ENCODE measurements around the gene SHANK3. TPM values are rescaled to one million over a fixed set of nuclear protein-coding genes. Genes with fewer than 3 reads are reported as not detected.

The SHANK3 gene
- total RNA-seq, 4 donors from 2014 or later = 2.7 to 30.3 (median 6.3) TPM

- TF ChIP-seq CTCF (IDR thresholded peaks at IDR 0.05) = no peak
- TF ChIP-seq POLR2AphosphoS5 (IDR thresholded peaks at IDR 0.05) = no peak
- no peak for TF ChIP-seq POLR2A (IDR thresholded peaks at IDR 0.05)
- TF ChIP-seq EP300 (IDR thresholded peaks at IDR 0.05; ENCODE audit: low read depth) = no peak
- 80% methylated on average over 19 of the region's 19 CpGs; no CpG with 5 or more reads in 1 of the 2 donors for WGBS, 2 donors (ENCODE audit: low coverage in 1 of 2)
- Histone ChIP-seq H3K27ac (no peak overlapping the region), H3K36me3 (no peaks in the 10 kb centered on the region), H3K9me3 (no peaks in the 10 kb centered on the region), H3K4me3 (no peak overlapping the region), H3K4me1 (peaks cover 0 to 17% (median 8%) of the 10 kb centered on the region in 4 donors), H3K27me3 (no peaks in the 10 kb centered on the region)
- intact Hi-C loops (cut with DNase I; ENCODE audit: low total_unique reads) = no loop called here
- no peak for DNase-seq
- in situ Hi-C loops (cut with MboI; ENCODE audit: low pct_ligation_motif_present in 1 of 4, low pct_unique_long_range_greater_than_20kb in 1 of 4, low sequenced_read_pairs in 3 of 4) = no loop called here
These were observed 27.9 kb downstream of the SHANK3 start for GRCh38 chr22:50700387-50701075.

DNA sequence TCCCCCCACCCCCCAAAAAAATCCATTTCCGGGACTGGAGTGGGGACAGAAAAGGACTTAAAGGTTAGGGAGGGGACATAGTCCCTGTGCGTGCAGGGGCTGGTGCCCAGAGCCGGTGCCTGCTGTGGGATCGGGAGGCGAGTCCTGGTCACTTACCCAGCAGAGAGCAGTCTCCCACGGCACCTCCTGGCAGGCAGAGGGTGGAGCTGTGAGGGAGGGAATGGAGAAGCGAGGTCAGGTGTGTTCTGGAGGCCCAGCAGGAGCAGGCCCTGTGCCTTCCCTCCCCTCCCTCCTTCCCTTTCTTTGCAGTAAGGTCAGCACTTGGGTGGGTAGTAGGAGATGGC is 28.4 kb downstream of the SHANK3 start:
- H3K9me3 ChIP-seq = no peaks in the 10 kb centered on the region
- WGBS, 2 donors (ENCODE audit: low coverage in 1 of 2) = 60 to 67% methylated on average over 1 to 7 of the region's 7 CpGs
- H3K27me3 ChIP-seq = no peaks in the 10 kb centered on the region
- intact Hi-C loops (cut with DNase I; ENCODE audit: low total_unique reads) (no loop called here), in situ Hi-C loops (cut with MboI; ENCODE audit: low pct_ligation_motif_present in 1 of 4, low pct_unique_long_range_greater_than_20kb in 1 of 4, low sequenced_read_pairs in 3 of 4) (no loop called here)
- TF ChIP-seq POLR2A (IDR thresholded peaks at IDR 0.05) (no peak), CTCF (IDR thresholded peaks at IDR 0.05) (no peak), POLR2AphosphoS5 (IDR thresholded peaks at IDR 0.05) (no peak), EP300 (IDR thresholded peaks at IDR 0.05; ENCODE audit: low read depth) (no peak)
- no peaks in the 10 kb centered on the region for H3K36me3 ChIP-seq
- no peak overlapping the region for H3K27ac ChIP-seq
- no peak overlapping the region for H3K4me3 ChIP-seq
- no peak for DNase-seq
- H3K4me1 ChIP-seq = peaks cover 0 to 17% (median 8%) of the 10 kb centered on the region in 4 donors

- intact Hi-C loops (cut with DNase I; ENCODE audit: low total_unique reads) = no loop called here
- H3K27me3 ChIP-seq = no peaks in the 10 kb centered on the region
- no peaks in the 10 kb centered on the region for H3K36me3 ChIP-seq
- no peaks in the 10 kb centered on the region for H3K9me3 ChIP-seq
- no peak for DNase-seq
- TF ChIP-seq CTCF (IDR thresholded peaks at IDR 0.05) = no peak
- TF ChIP-seq EP300 (IDR thresholded peaks at IDR 0.05; ENCODE audit: low read depth) = no peak
- no peak for TF ChIP-seq POLR2A (IDR thresholded peaks at IDR 0.05)
- TF ChIP-seq POLR2AphosphoS5 (IDR thresholded peaks at IDR 0.05) = no peak
- in situ Hi-C loops (cut with MboI; ENCODE audit: low pct_ligation_motif_present in 1 of 4, low pct_unique_long_range_greater_than_20kb in 1 of 4, low sequenced_read_pairs in 3 of 4) = no loop called here
- no peak overlapping the region for H3K27ac ChIP-seq
- H3K4me3 ChIP-seq = no peak overlapping the region
- peaks cover 0 to 17% (median 8%) of the 10 kb centered on the region in 4 donors for H3K4me1 ChIP-seq
- WGBS, 2 donors (ENCODE audit: low coverage in 1 of 2) = 59 to 78% methylated on average over 5 to 11 of the region's 11 CpGs
These were observed 29.0 kb downstream of the SHANK3 start for GRCh38 chr22:50701428-50702154.

DNA sequence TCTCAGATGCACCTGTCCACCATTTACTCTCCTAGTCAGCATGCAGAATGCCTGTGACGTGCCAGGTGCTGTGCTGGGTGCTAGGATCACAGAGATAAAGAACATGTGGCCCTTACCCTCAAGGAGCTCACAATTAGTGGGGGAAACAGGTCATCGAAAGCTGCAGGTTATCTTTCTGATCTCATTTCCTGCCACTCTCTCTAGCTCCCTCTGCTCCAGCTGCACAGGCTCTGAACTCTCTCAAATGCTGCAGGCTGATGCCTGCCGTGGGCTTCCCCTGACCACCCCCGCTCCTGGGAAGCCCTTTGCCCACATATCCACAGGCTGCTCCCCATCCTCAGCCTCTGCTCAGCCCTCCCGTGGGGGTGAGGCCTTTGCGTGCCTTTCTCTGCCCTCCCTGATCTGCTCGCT is 29.6 kb downstream of the SHANK3 start:
- TF ChIP-seq POLR2A (IDR thresholded peaks at IDR 0.05) (no peak), EP300 (IDR thresholded peaks at IDR 0.05; ENCODE audit: low read depth) (no peak), CTCF (IDR thresholded peaks at IDR 0.05) (no peak), POLR2AphosphoS5 (IDR thresholded peaks at IDR 0.05) (no peak)
- WGBS, 2 donors (ENCODE audit: low coverage in 1 of 2) = 69% methylated on average over 7 of the region's 7 CpGs; no CpG with 5 or more reads in 1 of the 2 donors
- in situ Hi-C loops (cut with MboI; ENCODE audit: low pct_ligation_motif_present in 1 of 4, low pct_unique_long_range_greater_than_20kb in 1 of 4, low sequenced_read_pairs in 3 of 4) (no loop called here), intact Hi-C loops (cut with DNase I; ENCODE audit: low total_unique reads) (no loop called here)
- Histone ChIP-seq H3K27me3 (no peaks in the 10 kb centered on the region), H3K4me3 (no peak overlapping the region), H3K4me1 (peaks cover 0 to 11% (median 6%) of the 10 kb centered on the region in 4 donors), H3K36me3 (no peaks in the 10 kb centered on the region), H3K27ac (no peak overlapping the region), H3K9me3 (no peaks in the 10 kb centered on the region)
- DNase-seq = no peak

Measured in transverse colon (tissue), 4 donors.